DLD1 (cell line): ENCODE data around the gene VOPP1.
"Not testable (repeated sequence)": the region's sequence is repeated elsewhere in the genome, so short reads cannot be mapped to it uniquely, and the experiment has no call there.

Source experiments
- in situ Hi-C: cut with HindIII; loops from 2 replicates; pipeline ENCODE4 v1.10.0; 2017; ENCODE audit warnings: low sequenced_read_pairs

VOPP1 gene

DNA sequence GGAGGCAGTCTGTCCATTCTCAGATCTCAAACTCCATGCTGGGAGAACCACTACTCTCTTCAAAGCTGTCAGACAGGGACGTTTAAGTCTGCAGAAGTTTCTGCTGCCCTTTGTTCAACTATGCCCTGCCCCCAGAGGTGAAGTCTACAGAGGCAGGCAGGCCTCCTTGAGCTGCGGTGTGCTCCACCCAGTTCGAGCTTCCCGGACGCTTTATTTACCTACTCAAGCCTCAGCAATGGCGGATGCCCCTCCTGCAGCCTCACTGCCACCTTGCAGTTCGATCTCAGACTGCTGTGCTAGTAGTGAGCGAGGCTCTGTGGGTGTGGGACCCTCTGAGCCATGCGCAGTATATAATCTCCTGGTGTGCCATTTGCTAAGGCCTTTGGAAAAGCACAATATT lies 10.4 kb upstream of the VOPP1 start:
- in situ Hi-C loops, result not testable (repeated sequence)

DNA sequence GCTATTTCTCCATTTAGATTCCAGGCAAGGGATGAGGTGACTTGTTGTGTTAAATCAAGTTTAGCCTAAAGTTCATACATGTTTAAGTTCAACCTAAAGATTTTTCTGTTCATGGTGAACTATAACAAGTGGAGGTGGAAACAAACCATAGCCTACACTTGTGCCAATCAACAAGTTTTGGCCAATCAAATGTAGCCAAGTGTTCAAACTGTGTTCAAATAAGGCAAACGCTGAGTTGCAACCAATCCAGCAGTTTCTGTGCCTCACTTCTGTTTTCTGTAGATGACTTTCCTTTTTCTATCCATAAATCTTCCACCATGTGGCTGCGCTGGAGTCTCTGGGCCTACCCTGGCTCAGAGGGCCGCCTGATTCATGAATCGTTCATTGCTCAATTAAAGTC lies 4.5 kb upstream of the VOPP1 start:
- in situ Hi-C loops, result no loop called here

DNA sequence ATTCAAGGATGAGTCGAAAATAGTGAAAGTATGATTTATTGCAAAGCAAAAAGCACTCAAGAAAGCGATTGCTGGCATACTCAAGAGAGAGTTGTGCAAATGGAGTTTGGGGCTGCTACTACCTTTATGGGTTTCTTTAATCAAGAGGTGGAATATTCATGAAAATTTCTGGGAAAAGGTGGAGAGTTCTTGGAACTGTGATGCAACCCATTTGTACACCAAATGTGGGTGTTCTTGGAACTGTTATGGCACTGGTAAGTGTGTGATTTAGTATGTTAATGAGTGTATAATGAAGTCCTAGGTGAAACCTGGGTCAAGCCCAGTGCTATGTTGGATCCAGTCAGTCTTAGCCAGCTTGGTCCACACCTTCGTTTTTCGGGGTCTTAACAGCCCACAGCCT lies 3.4 kb upstream of the VOPP1 start:
- in situ Hi-C loops, result no loop called here

DNA sequence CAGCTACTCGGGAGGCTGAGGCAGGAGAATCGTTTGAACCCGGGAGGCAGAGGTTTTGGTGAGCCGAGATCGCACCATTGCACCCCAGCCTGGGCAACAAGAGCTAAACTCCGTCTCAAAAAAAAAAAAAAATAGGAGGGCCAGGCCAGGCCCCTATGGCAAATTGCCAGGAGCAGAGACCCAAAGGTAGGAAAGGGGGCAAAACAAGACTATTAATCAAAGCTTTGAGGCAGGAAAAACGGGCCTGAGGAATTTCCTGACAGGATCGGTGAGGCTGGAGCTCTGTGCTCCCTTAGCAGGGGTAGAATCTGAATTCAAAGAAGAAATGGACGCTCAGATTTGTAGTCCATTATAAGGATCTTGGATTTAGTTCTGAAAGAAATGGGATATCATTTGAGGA lies 2.8 kb upstream of the VOPP1 start:
- in situ Hi-C loops, result no loop called here

DNA sequence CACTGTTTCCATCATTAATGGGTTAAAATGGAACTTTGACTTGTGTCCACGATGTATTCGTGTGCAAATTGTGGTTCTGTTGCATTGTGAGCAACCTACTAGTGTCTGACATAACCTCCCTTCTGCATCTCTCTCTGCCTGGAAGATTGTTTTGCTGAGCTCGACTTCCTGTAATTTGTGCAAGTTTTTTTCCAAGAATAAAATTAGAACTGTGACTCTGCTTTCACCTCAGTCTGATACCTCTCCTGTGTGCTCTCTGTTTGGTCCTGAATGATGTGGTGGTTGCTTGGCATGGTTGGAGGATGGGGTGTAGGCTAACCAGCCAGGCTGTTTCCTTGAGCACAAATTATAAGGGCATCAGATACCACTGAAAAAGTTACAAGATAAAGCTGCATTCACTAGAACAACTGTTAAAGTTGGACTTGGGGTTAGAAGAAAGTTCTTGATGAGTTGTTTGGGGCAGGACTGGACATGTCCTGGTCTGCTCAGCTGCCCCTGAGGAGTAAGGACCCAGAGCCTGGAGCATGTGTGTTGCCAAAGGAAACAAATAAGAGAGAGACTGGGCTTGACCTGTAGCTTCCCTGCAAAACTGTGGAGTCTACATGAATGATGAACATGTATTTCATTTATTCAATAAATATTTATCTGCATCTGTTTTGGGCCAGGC lies 1.9 kb upstream of the VOPP1 start:
- in situ Hi-C loops, result no loop called here

DNA sequence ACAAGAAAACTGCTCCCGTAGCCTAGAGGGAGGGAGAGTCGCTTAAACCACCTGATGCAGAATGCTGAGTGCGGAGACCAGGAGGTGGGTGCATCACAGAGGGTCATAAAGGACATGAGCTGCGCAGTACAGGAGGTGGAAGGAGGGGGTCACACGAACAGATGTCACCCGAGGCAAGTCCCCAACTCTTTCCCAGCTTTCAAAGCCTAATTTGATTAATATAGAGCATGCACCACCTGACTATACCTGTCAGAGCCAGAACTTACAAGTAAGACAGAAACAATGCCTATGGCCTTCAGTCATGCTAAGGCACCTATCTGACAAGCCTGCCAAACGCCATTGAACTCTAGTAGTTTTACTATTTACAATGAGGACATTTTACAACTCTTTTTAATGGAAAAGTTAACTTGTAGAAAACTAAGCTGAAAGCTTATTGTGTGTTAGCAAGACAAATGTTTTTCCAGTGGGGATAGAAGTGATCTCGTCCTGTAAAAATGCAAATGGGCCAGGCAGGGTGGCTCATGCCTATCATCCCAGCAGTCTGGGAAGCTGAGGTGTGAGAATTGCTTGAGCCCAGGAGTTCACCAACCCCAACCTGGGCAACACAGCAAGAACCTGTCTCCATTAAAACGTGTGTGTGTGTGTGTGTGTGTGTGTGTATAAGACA lies 1.1 kb upstream of the VOPP1 start:
- in situ Hi-C loops, result no loop called here

DNA sequence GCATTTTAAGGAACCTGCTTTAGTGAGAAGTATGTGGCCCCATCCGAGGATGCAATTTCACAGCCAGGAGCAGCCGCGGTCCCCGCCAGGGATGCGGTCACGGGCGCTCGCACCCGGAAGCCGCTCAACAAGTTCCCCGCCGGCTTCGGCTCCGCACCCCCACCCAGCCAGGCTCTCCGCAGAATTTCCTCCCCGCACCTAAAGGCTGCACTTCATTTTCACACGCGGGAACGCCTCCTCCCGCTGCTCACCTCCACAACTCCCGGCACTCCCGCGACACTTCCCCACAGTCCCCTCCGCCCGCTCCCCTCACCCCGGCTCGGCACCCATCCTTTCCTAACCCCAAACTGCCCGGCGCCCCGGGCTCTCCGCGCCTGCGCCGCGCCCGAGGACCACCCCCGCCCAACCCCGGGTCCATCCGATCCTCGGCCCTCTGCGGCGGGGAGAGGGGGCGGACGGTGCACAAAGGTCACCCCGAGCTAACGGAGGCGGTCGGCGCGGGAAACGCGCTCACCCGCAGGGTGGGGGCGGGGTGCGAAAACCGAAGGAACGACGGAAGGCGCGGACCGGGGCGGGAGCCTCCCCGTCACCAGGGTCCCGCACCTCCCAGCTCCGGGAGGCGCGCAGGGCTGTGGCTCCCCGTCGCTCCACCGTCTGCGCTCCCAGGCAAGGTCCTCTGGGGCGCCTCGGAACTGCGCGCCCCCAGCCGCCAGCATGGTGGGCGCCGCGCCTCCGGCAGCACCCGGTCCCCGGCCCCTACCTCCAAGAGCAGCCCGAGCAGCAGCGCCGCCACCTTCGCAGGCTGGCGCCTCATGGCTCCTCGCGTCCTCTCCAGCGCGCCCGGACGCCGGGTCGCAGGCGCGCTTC lies 558 bp downstream of the VOPP1 start:
- in situ Hi-C loops, result no loop called here

DNA sequence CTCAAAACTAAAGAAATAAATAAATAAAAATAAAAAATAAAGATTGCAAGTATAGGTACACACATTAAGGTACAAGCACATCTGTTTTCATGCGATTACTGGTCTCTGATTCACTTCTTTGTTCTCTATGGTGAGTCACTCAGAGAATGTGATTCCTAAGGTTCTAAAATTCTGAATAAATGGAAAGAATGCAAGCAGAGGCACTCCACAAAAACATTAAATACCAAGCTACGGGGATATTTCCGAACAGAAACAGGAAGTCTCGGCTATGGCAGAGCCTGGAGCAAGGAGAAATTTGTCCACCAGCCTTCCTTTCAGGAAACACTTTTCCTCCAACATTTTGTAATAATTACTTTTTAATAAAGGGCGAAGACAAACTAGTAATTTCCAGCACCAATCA lies 1.4 kb downstream of the VOPP1 start:
- in situ Hi-C loops, result no loop called here

DNA sequence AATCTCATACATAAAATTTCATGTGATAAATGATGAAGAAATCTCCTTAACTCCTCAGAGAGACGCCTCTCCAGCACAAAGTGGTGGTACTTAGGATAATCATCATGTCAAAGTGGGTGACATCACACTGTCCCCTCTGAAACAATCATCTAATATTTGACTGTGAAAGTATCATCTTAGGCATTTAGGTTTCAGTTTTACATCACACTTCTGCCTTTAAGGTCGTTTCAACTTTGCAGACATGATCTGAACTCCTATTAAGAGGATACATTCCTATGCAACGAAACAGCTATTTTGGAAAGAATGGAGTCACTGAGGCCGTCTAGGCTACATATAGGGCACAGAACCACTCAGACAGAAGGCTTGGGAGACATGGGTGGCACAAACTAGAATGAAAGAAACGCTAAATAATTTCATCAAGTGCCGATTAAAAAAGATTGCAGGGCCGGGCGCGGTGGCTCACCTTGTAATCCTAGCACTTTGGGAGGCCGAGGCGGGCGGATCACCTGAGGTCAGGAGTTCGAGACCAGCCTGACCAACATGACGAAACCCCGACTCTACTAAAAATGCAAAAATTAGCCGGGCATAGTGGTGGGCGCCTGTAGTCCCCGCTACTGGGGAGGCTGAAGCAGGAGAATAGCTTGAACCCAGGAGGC lies 2.0 kb downstream of the VOPP1 start:
- in situ Hi-C loops, result no loop called here

DNA sequence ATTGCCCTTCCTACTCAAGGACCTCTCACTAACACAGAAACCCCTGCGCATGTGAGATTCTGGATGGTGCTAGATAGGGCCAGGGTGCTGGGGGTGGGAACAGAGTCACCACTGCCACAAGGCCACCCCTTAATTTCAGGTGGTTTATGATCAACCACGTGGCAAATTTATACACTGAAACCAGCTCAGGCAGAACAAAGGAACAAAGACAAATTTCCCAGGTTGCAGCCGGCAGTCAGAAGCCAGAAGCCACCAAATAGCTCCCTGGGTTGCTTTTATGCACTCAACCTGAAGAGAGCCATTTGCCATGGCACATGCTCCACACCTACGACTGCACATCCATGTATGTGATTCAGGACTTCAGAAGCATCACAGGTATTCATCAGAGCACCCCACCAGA lies 2.5 kb downstream of the VOPP1 start:
- in situ Hi-C loops, result no loop called here

DNA sequence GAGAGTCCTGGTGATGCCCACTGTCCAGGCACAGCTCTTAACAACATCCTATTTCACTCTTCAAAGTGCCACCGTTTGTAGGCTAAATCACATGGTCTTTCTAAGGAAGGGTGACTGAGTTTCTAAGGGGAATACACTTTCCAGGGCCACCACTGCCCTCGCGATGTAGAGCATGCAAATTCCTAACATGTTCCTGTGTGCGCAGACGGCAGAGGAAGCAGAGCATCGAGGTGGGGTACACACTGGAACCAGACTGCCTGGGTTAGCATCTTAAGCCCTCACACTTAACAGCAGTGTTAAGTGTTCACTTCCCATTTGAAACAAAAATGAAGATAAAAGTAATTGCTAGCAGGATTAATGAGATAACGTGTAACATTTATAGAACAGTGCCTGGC lies 3.0 kb downstream of the VOPP1 start:
- in situ Hi-C loops, result no loop called here

DNA sequence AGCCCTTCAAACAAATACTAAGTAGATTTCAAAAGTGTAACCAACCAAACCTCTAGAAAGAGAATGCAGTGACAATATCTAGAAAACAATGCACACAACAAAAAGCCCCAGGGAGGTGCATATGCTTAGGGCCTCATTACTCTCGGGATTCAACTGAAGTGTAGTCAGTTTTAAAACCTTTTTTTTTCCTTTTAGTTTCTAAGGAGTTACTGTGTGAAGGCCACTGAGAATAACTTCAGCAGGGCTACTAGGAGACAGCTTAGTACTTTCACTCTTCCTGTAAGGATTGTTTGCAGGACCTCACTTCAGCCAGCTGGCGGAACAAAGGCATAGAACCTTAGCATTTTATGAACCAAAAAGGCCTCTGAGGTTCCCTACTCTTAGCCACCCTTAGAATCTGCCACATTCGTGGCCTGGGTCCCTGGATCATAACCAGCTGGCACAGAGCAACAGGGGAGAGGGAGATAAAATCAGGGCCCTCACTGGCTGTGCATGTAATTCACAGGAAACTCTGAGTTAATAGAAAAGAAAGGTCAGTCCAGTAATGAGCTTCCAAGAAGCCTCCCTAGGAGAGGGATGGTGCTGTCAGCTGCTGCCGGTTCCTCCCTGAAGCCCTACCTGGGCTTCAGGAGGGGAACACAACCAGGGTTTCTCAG lies 3.6 kb downstream of the VOPP1 start:
- in situ Hi-C loops, result no loop called here

DNA sequence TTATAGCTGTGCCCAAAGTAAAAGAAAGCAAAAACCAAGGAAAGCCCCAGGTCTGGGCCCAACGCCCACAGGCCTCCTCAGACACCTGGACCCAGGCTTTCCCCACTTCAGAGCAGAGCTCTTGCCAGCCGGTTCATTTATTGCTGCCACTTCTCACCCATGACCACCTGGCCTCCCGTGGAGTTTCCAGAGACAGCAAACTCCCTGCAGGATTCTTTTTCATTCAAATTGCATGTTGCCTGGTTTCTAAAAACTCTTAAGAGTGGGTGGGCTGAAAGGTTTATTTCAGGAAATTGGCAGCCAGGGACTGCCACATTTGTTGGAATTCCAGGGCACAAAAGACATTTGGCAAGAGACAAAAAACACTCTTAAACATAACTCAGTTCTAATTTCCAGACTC lies 4.7 kb downstream of the VOPP1 start:
- in situ Hi-C loops, result no loop called here

DNA sequence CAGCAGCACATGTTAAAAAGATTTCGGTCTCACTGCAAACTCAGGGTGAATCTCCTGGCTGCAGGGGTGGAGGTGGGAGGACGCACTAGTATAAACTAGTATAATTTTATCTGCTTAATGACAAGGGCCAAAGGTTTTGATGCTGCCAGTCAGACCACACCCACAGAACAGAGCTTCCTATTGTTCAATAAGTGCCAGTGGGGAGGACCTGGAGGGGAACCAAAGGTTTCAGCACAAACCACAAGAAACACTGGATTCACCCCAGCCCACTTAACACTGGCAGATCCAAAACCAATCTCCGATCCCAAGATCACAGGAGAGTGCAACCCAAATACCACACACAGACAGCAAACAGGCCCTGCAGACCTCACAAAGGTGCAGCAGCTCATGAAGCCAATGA lies 6.6 kb downstream of the VOPP1 start:
- in situ Hi-C loops, result no loop called here

DNA sequence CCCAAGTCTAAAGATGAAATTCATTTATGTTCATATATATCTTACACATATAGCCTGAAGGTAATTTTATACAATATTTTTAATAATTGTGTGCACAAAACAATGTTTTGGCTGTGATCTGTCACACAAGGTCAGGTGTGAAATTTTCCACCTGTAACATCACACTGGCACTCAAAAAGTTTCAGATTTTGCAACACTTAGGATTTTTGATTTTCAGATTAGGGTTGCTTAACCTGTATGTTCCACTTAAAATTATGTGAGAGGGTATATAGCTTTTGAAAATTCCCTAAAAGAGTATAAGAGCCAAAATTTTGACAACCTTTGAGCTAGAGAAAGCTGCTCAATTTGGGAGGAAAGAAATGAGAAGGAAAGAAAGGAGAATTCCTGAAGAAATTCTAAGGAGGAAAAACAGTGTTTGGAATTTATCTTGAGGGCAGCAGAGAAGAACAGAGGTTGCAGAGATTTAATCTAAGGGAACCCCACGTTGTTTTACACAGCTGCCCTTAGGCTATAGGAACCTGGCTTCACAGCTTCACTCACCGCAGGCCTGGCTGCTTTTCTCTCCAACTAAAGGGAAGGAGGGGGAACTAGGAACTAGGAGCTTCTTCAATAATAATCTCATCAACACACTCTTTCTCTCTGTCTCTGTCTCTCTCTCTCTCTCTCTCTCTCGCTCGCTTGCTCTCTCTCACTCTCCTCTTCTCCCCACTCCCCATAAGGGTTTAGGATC lies 8.5 kb downstream of the VOPP1 start:
- in situ Hi-C loops, result no loop called here

DNA sequence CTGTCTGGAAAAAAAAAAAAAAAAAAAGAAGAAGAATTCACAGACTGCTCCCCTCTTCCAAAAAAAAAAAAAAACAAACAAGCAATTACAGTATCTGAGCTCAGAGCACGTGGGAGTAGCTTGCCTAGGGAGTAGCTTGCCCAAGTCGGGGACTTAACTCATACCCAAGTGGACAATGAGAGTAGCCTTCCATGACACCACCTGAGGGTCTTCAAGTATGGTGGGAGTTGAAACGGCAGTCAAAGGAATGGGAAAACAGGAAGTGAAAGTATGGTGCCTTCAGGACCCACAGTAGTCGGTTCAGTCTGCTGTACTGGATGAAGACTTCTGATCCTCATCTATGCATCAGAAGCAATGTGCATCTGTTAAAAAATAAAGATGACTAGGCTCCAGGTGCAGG lies 10.6 kb downstream of the VOPP1 start:
- in situ Hi-C loops, result no loop called here

DNA sequence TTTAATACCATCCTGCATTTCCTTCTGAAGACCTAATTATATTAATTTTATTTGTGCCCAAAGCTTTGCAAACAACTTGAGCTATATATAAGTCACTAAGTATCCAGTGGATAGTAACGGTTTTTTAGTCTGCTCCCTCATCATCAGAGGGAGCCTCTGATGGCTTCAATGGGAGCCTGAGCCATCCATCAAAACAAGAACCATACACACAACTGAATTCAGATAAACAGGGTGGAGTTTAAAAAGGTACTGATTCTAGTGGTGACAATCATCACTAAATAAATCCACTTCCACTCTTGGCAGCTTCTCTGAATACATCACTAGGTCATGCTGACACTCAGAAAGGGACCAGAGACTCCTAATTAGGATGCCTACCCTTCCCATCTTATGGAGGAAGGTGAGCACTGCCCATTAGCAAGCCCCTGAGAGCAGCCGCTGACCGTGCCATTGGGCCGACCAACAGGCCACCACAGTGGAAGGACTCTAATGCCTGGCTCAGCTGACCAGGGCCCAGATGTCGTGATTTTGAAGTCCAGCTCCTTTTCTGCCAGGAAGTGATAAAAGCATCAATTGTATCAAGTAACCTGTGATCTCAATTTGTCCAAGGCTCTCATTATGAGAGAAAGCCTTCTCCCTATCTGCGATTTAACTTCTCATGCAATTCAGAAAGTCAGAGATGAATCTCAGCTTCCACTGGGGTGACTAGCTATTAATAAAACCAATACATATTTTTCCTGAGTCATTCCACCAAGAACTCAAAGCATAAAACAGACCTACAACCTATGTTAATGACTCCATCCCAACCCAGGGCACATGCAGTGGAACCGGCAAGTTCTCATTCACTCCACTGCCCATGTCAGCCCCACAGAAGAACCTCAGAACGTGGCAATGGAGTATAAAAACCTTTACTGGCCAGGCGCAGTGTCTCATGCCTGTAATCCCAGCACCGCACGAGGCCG lies 13.1 kb downstream of the VOPP1 start:
- in situ Hi-C loops, result no loop called here

DNA sequence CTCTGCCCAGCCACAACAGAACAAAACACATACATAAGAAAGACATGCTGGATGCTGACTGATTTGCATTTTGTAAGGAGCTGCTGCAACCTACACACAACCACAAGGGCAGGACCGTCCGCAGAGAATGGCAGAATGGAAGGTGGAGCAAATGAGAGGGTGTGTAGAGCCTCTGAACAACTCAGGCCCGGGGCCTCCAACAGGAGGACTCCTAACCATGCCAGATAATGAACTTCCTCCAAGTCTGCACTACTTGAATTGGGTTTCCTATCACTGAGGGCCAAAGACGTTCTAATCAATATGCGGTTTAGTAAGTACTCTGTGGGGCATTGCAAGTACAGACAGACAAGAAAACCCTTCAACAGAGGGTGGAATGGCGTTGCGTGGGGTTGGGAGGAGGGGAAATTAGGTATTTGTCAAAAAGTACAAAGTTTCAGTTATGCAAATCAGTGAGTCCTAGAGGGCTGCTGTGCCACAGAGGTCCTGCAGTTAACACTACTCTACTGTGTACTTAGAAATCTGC lies 14.6 kb downstream of the VOPP1 start:
- in situ Hi-C loops, result no loop called here

DNA sequence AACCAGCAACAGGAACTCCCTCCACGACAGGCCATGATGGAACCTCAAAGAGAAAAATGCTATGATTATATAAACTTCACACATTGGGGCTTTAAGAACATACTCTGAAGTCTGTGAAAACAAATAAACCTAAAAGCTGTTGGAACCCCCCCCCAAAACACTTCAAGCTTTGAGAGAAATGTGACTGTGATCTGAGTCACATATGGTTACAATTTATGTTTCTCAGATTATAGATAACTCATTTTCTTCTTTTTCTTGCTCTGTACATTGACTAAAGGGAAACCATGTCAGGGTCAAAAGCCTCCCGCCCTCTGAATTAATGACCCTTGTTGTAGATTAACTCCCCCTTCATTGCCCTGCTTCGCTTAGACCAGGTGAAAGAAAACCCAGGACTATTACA lies 15.8 kb downstream of the VOPP1 start:
- in situ Hi-C loops, result no loop called here
